ENCODE results near the gene STOX2. TPM values are rescaled to one million over a fixed set of nuclear protein-coding genes. Genes with fewer than 3 reads are reported as not detected.

STOX2 gene
- total and polyA plus RNA-seq, 2 of the 13 experiments (the other 11 are each of a cell fraction or from before 2014, with no cell fraction given): 0.01 to 0.15 TPM

GRCh38 chr4:183918696-183919095 is 13.6 kb downstream of the STOX2 start (continued):
- no peak for TF ChIP-seq ASH2L (IDR thresholded peaks at IDR 0.05; ENCODE audit: insufficient read length, low read depth, low read length)
- no peak for TF ChIP-seq ONECUT2 (CRISPR knock-in tag; IDR thresholded peaks at IDR 0.05)

- Histone ChIP-seq H3K27me3 (ENCODE audit: control insufficient read depth in 1 of 2, insufficient read depth in 2 of 2, low read length in 2 of 2) (no peaks in the 10 kb centered on the region), H3K79me2 (ENCODE audit: insufficient read depth, low read length) (no peaks in the 10 kb centered on the region), H3K9me3 (ENCODE audit: low read length) (no peaks in the 10 kb centered on the region), H3K4me3 (replicated peaks in 1 of 3; ENCODE audit: insufficient read depth in 1 of 3, low read depth in 2 of 3, low read length in 3 of 3) (no peak overlapping the region), H3K4me1 (ENCODE audit: insufficient read depth, low read length) (no peaks in the 10 kb centered on the region), H2AFZ (ENCODE audit: low read length) (no peak overlapping the region), H4K20me1 (ENCODE audit: insufficient read depth, low read length) (no peaks in the 10 kb centered on the region), H3K9ac (ENCODE audit: insufficient read depth, low read depth, low read length) (no peak overlapping the region), H3K4me2 (ENCODE audit: low read depth, low read length) (no peak overlapping the region), H3K36me3 (replicated peaks in 1 of 2; ENCODE audit: control insufficient read depth in 1 of 2, insufficient read depth in 2 of 2, low read length in 2 of 2) (no peaks in the 10 kb centered on the region), H3K27ac (ENCODE audit: extremely low read length, insufficient read depth, low read length) (no peak overlapping the region)
- DNase-seq (ENCODE audit: low spot score) (no peak), FAIRE-seq (no peak), ATAC-seq (no peak)
- in situ Hi-C loops (cut with HindIII; ENCODE audit: extremely low pct_ligation_motif_present, low pct_unique_long_range_greater_than_20kb): no loop called here
- intact Hi-C loops (cut with micrococcal nuclease; ENCODE audit: unreplicated experiment): no loop called here
- ChIA-PET POLR2A (no interaction called here), CTCF (ENCODE audit: low intra/inter-chr PET ratio, low total read pairs) (no interaction called here)
- 60% methylated on average over 1 of the region's 12 CpGs for WGBS (ENCODE audit: low lambda C conversion rate)
- BruUV-seq (replicated peaks): no TSS peak
- no peak for TF ChIP-seq ZNF317 (CRISPR knock-in tag; IDR thresholded peaks at IDR 0.05)
These were observed 14.0 kb downstream of the STOX2 start for GRCh38 chr4:183919141-183919540.

GRCh38 chr4:183920512-183920911 is 15.4 kb downstream of the STOX2 start:
- no peaks in the 10 kb centered on the region for H3K4me1 ChIP-seq (ENCODE audit: insufficient read depth, low read length)
- BruUV-seq (replicated peaks): no TSS peak
- in situ Hi-C loops (cut with HindIII; ENCODE audit: extremely low pct_ligation_motif_present, low pct_unique_long_range_greater_than_20kb) (no loop called here), intact Hi-C loops (cut with micrococcal nuclease; ENCODE audit: unreplicated experiment) (no loop called here)
- no peaks in the 10 kb centered on the region for H3K79me2 ChIP-seq (ENCODE audit: insufficient read depth, low read length)
- H3K4me3 ChIP-seq (replicated peaks in 1 of 3; ENCODE audit: insufficient read depth in 1 of 3, low read depth in 2 of 3, low read length in 3 of 3): no peak overlapping the region
- ATAC-seq: no peak
- ChIA-PET POLR2A (no interaction called here), CTCF (ENCODE audit: low intra/inter-chr PET ratio, low total read pairs) (no interaction called here)
- H3K27ac ChIP-seq (ENCODE audit: extremely low read length, insufficient read depth, low read length): no peak overlapping the region
- no peaks in the 10 kb centered on the region for H3K36me3 ChIP-seq (replicated peaks in 1 of 2; ENCODE audit: control insufficient read depth in 1 of 2, insufficient read depth in 2 of 2, low read length in 2 of 2)
- H4K20me1 ChIP-seq (ENCODE audit: insufficient read depth, low read length): no peaks in the 10 kb centered on the region
- no peak for FAIRE-seq
- no peaks in the 10 kb centered on the region for H3K27me3 ChIP-seq (ENCODE audit: control insufficient read depth in 1 of 2, insufficient read depth in 2 of 2, low read length in 2 of 2)
- no peak overlapping the region for H3K9ac ChIP-seq (ENCODE audit: insufficient read depth, low read depth, low read length)
- no peak for DNase-seq (ENCODE audit: low spot score)
- TF ChIP-seq ETS1 (CRISPR knock-in tag; IDR thresholded peaks at IDR 0.05) (no peak), ZNF263 (CRISPR knock-in tag; IDR thresholded peaks at IDR 0.05) (no peak), NFIB (CRISPR knock-in tag; IDR thresholded peaks at IDR 0.05; ENCODE audit: borderline replicate concordance) (no peak), HCFC1 (IDR thresholded peaks at IDR 0.05; ENCODE audit: low read depth, low read length) (no peak)
- no peak overlapping the region for H3K4me2 ChIP-seq (ENCODE audit: low read depth, low read length)
- H3K9me3 ChIP-seq (ENCODE audit: low read length): no peaks in the 10 kb centered on the region
- WGBS (ENCODE audit: low lambda C conversion rate): 62% methylated on average over 3 of the region's 3 CpGs
- no peak overlapping the region for H2AFZ ChIP-seq (ENCODE audit: low read length)
